Measurements from ENCODE around the gene CCDC86.

CCDC86 gene

GRCh38 chr11:60841797-60842667 lies at the start of gene CCDC86:
Gene CCDC86, plus strand, starts transcription at chr11:60842113. Its CDS starts 12 bp downstream, at chr11:60842125.
- no peak for TF ChIP-seq CTCF (IDR thresholded peaks at IDR 0.05; ENCODE audit: extremely low read depth, insufficient read depth, missing control alignments)
- in situ Hi-C loops (cut with MboI; ENCODE audit: low pct_unique_long_range_greater_than_20kb, low sequenced_read_pairs, unreplicated experiment): loop anchor here (25.0 kb wide), 1 partner anchor 345 kb away; no protein-coding TSS in a partner anchor
- DNase-seq (ENCODE audit: low spot score): peak; percentile 98

GRCh38 chr11:60792521-60792920 lies 49.4 kb upstream of the CCDC86 start:
- no peak for TF ChIP-seq CTCF (IDR thresholded peaks at IDR 0.05; ENCODE audit: extremely low read depth, insufficient read depth, missing control alignments)
- in situ Hi-C loops (cut with MboI; ENCODE audit: low pct_unique_long_range_greater_than_20kb, low sequenced_read_pairs, unreplicated experiment): no loop called here
- DNase-seq (ENCODE audit: low spot score): no peak

- DNase-seq (ENCODE audit: low spot score): no peak
- in situ Hi-C loops (cut with MboI; ENCODE audit: low pct_unique_long_range_greater_than_20kb, low sequenced_read_pairs, unreplicated experiment): no loop called here
- TF ChIP-seq CTCF (IDR thresholded peaks at IDR 0.05; ENCODE audit: extremely low read depth, insufficient read depth, missing control alignments): no peak
Observed at GRCh38 chr11:60795291-60795690, 46.6 kb upstream of the CCDC86 start.

GRCh38 chr11:60797846-60798630 lies 43.9 kb upstream of the CCDC86 start:
- DNase-seq (ENCODE audit: low spot score): no peak
- TF ChIP-seq CTCF (IDR thresholded peaks at IDR 0.05; ENCODE audit: extremely low read depth, insufficient read depth, missing control alignments): no peak
- in situ Hi-C loops (cut with MboI; ENCODE audit: low pct_unique_long_range_greater_than_20kb, low sequenced_read_pairs, unreplicated experiment): no loop called here

- in situ Hi-C loops (cut with MboI; ENCODE audit: low pct_unique_long_range_greater_than_20kb, low sequenced_read_pairs, unreplicated experiment): no loop called here
- TF ChIP-seq CTCF (IDR thresholded peaks at IDR 0.05; ENCODE audit: extremely low read depth, insufficient read depth, missing control alignments): no peak
- DNase-seq (ENCODE audit: low spot score): no peak
Observed at GRCh38 chr11:60798631-60799030, 43.3 kb upstream of the CCDC86 start.

GRCh38 chr11:60801194-60801593 lies 40.7 kb upstream of the CCDC86 start:
- in situ Hi-C loops (cut with MboI; ENCODE audit: low pct_unique_long_range_greater_than_20kb, low sequenced_read_pairs, unreplicated experiment): no loop called here
- DNase-seq (ENCODE audit: low spot score): no peak
- TF ChIP-seq CTCF (IDR thresholded peaks at IDR 0.05; ENCODE audit: extremely low read depth, insufficient read depth, missing control alignments): no peak
